ENCODE results near the gene CDT1. TPM values are rescaled to one million over a fixed set of nuclear protein-coding genes. Genes with fewer than 3 reads are reported as not detected.

CDT1 gene
- 14.0 TPM for polyA plus RNA-seq
- long read RNA-seq, donor 1, partial matches to known transcripts = 0 of 3 reads
- long read RNA-seq, donor 1, other reads (novel, unspliced or antisense) = 0 of 3 reads
- long read RNA-seq, donor 2, transcript CDT1-201 (10 exons, 3,240 nt) = major isoform, 10 of 10 reads
- long read RNA-seq, donor 2, partial matches to known transcripts = 0 of 10 reads
- long read RNA-seq, donor 2, other reads (novel, unspliced or antisense) = 0 of 10 reads
- long read RNA-seq, donor 3 = 0 reads
- long read RNA-seq, donor 4, partial matches to known transcripts = 0 of 1 reads
- long read RNA-seq, donor 4, other reads (novel, unspliced or antisense) = 0 of 1 reads
- long read RNA-seq, donor 5, partial matches to known transcripts = 0 of 1 reads
- long read RNA-seq, donor 5, other reads (novel, unspliced or antisense) = 0 of 1 reads
- long read RNA-seq, donor 6, partial matches to known transcripts = 0 of 4 reads
- long read RNA-seq, donor 6, other reads (novel, unspliced or antisense) = 0 of 4 reads
- long read RNA-seq, donor 7, partial matches to known transcripts = 0 of 3 reads
- long read RNA-seq, donor 7, other reads (novel, unspliced or antisense) = 0 of 3 reads
- long read RNA-seq, donor 8, partial matches to known transcripts = 0 of 4 reads
- long read RNA-seq, donor 8, other reads (novel, unspliced or antisense) = 0 of 4 reads
- long read RNA-seq, donor 9, transcript CDT1-201 (10 exons, 3,240 nt) = major isoform, 5 of 5 reads
- long read RNA-seq, donor 9, partial matches to known transcripts = 0 of 5 reads
- long read RNA-seq, donor 9, other reads (novel, unspliced or antisense) = 0 of 5 reads
- long read RNA-seq, donor 10, transcript CDT1-201 (10 exons, 3,240 nt) = major isoform, 13 of 13 reads
- long read RNA-seq, donor 10, partial matches to known transcripts = 0 of 13 reads
- long read RNA-seq, donor 10, other reads (novel, unspliced or antisense) = 0 of 13 reads
- long read RNA-seq, donor 11, partial matches to known transcripts = 0 of 2 reads
- long read RNA-seq, donor 11, other reads (novel, unspliced or antisense) = 0 of 2 reads

GRCh38 chr16:88803264-88803987 lies at the start of gene CDT1:
Gene CDT1, plus strand, starts transcription at chr16:88803789. Its CDS starts 43 bp downstream, at chr16:88803832.
- no CpG with 5 or more reads among the region's 98 CpGs for WGBS (ENCODE audit: insufficient coverage, low lambda C conversion rate)
- H3K9me3 ChIP-seq (ENCODE audit: control insufficient read depth, low read depth, low read length) = peaks cover 5% of the 10 kb centered on the region
- peak; percentile 76 to 80 for DNase-seq
- no peaks in the 10 kb centered on the region for H3K27me3 ChIP-seq (ENCODE audit: control insufficient read depth, insufficient read depth, low read length)
- peaks cover 27% of the 10 kb centered on the region for H3K36me3 ChIP-seq (ENCODE audit: control insufficient read depth, insufficient read depth, low read length)
- peaks cover 15% of the 10 kb centered on the region for H3K4me1 ChIP-seq (ENCODE audit: control insufficient read depth, insufficient read depth, low read length)
- peak within 1 kb of the TSS; percentile 83 for H3K4me3 ChIP-seq (ENCODE audit: low read length)
- peak within 1 kb of the TSS; percentile 81 for H3K27ac ChIP-seq (ENCODE audit: low read length)

DNA sequence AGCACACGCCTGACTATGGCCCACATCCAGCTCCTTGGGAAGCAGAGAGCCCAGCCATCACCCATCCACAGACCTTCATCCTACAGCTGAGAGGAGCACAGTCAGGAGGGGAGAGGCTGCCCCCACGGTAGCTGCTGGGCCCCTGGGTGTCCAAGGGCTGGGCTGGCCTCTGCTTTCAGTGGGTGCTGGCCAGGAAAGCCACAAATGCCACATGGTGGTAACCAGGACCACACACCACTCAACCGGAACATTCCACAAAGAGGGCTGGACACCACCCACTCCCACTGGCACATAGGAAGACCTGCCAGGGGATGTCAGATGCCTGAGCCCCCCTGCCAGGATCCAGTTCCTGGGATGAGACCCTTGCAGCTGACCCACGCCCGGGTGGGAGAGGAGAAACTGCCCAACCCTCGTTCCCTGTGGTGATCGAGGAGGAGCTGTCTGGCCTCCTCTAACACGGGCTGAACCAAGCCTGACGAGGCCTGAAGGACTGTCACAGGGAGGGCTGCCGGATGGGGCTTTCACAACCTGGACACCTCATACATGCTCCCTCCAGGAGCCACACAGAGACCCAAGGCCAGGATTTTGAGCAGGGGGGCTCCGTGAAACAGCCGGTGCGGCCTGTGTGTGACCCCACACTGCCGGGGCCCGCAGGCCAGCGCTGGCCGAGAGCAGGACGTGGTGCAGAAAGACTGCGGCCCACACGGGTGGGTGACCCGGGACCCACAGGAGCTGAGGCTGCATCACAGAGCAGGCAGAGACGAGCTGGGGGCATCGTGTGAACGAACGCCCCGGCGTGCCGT lies 49.3 kb upstream of the CDT1 start:
- H3K9me3 ChIP-seq (ENCODE audit: control insufficient read depth, low read depth, low read length) = peaks cover 7% of the 10 kb centered on the region
- H3K27ac ChIP-seq (ENCODE audit: low read length) = no peak overlapping the region
- peaks cover 13% of the 10 kb centered on the region for H3K36me3 ChIP-seq (ENCODE audit: control insufficient read depth, insufficient read depth, low read length)
- no peak overlapping the region for H3K4me3 ChIP-seq (ENCODE audit: low read length)
- no CpG with 5 or more reads among the region's 28 CpGs for WGBS (ENCODE audit: insufficient coverage, low lambda C conversion rate)
- no peak for DNase-seq
- no peaks in the 10 kb centered on the region for H3K27me3 ChIP-seq (ENCODE audit: control insufficient read depth, insufficient read depth, low read length)
- H3K4me1 ChIP-seq (ENCODE audit: control insufficient read depth, insufficient read depth, low read length) = peaks cover 4% of the 10 kb centered on the region

GRCh38 chr16:88754912-88755744 lies 48.5 kb upstream of the CDT1 start:
- Histone ChIP-seq H3K4me3 (ENCODE audit: low read length) (no peak overlapping the region), H3K4me1 (ENCODE audit: control insufficient read depth, insufficient read depth, low read length) (peaks cover 11% of the 10 kb centered on the region), H3K36me3 (ENCODE audit: control insufficient read depth, insufficient read depth, low read length) (peaks cover 13% of the 10 kb centered on the region), H3K9me3 (ENCODE audit: control insufficient read depth, low read depth, low read length) (peaks cover 10% of the 10 kb centered on the region), H3K27ac (ENCODE audit: low read length) (no peak overlapping the region), H3K27me3 (ENCODE audit: control insufficient read depth, insufficient read depth, low read length) (no peaks in the 10 kb centered on the region)
- DNase-seq = no peak
- whole genome bisulfite sequencing (ENCODE audit: insufficient coverage, low lambda C conversion rate) = no CpG with 5 or more reads among the region's 42 CpGs

GRCh38 chr16:88755745-88756443 lies 47.7 kb upstream of the CDT1 start:
- H3K9me3 ChIP-seq (ENCODE audit: control insufficient read depth, low read depth, low read length) = peaks cover 10% of the 10 kb centered on the region
- no peak overlapping the region for H3K4me3 ChIP-seq (ENCODE audit: low read length)
- no peak for DNase-seq
- no CpG with 5 or more reads among the region's 23 CpGs for WGBS (ENCODE audit: insufficient coverage, low lambda C conversion rate)
- no peak overlapping the region for H3K27ac ChIP-seq (ENCODE audit: low read length)
- peaks cover 16% of the 10 kb centered on the region for H3K4me1 ChIP-seq (ENCODE audit: control insufficient read depth, insufficient read depth, low read length)
- peaks cover 12% of the 10 kb centered on the region for H3K36me3 ChIP-seq (ENCODE audit: control insufficient read depth, insufficient read depth, low read length)
- no peaks in the 10 kb centered on the region for H3K27me3 ChIP-seq (ENCODE audit: control insufficient read depth, insufficient read depth, low read length)

DNA sequence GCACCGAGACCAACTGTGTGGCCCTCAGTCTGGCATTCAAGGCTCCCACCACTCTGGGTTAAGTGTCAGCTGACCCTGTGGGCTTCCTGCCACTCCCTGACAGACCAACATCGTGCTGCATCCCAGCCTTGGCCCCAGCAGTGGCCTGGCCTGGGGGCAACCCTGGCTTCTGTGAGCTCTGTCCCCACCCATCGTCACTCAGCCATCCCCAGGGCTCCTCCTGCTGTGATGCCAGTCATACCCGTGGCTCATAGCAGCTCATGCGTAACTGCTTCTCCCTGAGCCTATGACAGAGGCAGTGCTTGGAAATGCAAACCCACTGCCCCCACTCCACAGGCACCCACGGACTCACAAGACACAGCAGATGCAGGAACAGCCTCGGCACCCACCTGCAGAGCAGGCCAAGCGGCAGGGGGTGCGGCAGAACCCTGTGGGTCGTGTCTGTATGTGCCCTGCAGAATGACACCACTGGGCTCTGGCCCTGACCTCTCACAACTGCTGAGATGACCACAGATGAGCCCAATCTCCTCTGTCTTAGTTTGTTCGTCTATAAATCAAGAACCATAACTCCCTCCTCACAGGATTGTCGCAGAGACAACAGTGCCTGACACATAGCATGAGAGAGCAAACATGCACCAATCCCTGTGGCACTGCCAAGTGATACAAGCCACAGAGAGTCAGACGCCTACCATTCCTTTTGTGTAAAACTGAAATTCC lies 45.2 kb upstream of the CDT1 start:
- WGBS (ENCODE audit: insufficient coverage, low lambda C conversion rate) = no CpG with 5 or more reads among the region's 13 CpGs
- Histone ChIP-seq H3K4me1 (ENCODE audit: control insufficient read depth, insufficient read depth, low read length) (peaks cover 22% of the 10 kb centered on the region), H3K4me3 (ENCODE audit: low read length) (no peak overlapping the region), H3K27me3 (ENCODE audit: control insufficient read depth, insufficient read depth, low read length) (no peaks in the 10 kb centered on the region), H3K9me3 (ENCODE audit: control insufficient read depth, low read depth, low read length) (peaks cover 10% of the 10 kb centered on the region), H3K27ac (ENCODE audit: low read length) (peak overlapping the region; percentile 44), H3K36me3 (ENCODE audit: control insufficient read depth, insufficient read depth, low read length) (peaks cover 4% of the 10 kb centered on the region)
- no peak for DNase-seq

DNA sequence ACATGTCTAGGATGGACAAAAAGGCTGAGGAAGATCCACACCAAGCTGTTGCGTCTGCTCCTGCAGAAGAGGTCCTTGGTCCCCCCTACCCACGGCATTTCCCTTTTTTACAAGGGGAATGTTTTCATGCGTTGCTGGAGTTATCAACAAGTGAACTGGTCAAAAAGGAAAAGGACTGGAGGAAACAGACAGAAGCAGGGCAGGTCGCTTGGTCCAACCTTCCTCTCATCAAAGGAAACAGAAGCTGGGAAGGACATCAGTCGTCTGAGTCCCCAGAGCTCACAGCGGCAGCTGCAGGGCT lies 44.7 kb upstream of the CDT1 start:
- WGBS (ENCODE audit: insufficient coverage, low lambda C conversion rate) = no CpG with 5 or more reads among the region's 6 CpGs
- peaks cover 4% of the 10 kb centered on the region for H3K36me3 ChIP-seq (ENCODE audit: control insufficient read depth, insufficient read depth, low read length)
- H3K4me1 ChIP-seq (ENCODE audit: control insufficient read depth, insufficient read depth, low read length) = peaks cover 27% of the 10 kb centered on the region
- H3K4me3 ChIP-seq (ENCODE audit: low read length) = no peak overlapping the region
- H3K9me3 ChIP-seq (ENCODE audit: control insufficient read depth, low read depth, low read length) = peaks cover 10% of the 10 kb centered on the region
- peak overlapping the region; percentile 44 for H3K27ac ChIP-seq (ENCODE audit: low read length)
- no peaks in the 10 kb centered on the region for H3K27me3 ChIP-seq (ENCODE audit: control insufficient read depth, insufficient read depth, low read length)
- no peak for DNase-seq

GRCh38 chr16:88759245-88759975 lies 44.2 kb upstream of the CDT1 start:
- H3K27ac ChIP-seq (ENCODE audit: low read length) = peak overlapping the region; percentile 44
- no peak overlapping the region for H3K4me3 ChIP-seq (ENCODE audit: low read length)
- no peaks in the 10 kb centered on the region for H3K27me3 ChIP-seq (ENCODE audit: control insufficient read depth, insufficient read depth, low read length)
- no CpG with 5 or more reads among the region's 26 CpGs for WGBS (ENCODE audit: insufficient coverage, low lambda C conversion rate)
- H3K4me1 ChIP-seq (ENCODE audit: control insufficient read depth, insufficient read depth, low read length) = peaks cover 27% of the 10 kb centered on the region
- DNase-seq = peak in 1 of 2 donors; percentile 56
- peaks cover 4% of the 10 kb centered on the region for H3K36me3 ChIP-seq (ENCODE audit: control insufficient read depth, insufficient read depth, low read length)
- H3K9me3 ChIP-seq (ENCODE audit: control insufficient read depth, low read depth, low read length) = peaks cover 10% of the 10 kb centered on the region

DNA sequence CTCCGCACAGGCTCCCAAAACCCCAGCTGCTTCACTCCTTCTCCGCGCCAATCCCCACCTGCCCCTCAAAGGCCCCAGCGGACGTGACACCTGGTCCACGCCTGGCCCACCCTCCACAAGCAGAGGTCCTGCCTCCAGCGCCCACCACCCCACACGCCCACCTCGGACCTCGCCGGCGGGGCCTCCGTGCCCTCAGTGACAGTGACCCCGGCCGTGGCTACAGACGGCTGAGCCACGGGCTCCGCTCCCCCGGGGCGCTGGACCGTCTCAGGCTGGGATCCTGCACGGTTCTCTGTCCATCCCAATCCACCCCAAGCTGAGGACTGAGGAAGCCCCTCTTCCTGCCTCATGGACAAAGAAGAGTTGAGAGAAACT lies 43.6 kb upstream of the CDT1 start:
- Histone ChIP-seq H3K4me3 (ENCODE audit: low read length) (no peak overlapping the region), H3K36me3 (ENCODE audit: control insufficient read depth, insufficient read depth, low read length) (peaks cover 4% of the 10 kb centered on the region), H3K9me3 (ENCODE audit: control insufficient read depth, low read depth, low read length) (peaks cover 6% of the 10 kb centered on the region), H3K27me3 (ENCODE audit: control insufficient read depth, insufficient read depth, low read length) (no peaks in the 10 kb centered on the region), H3K27ac (ENCODE audit: low read length) (peak overlapping the region; percentile 44), H3K4me1 (ENCODE audit: control insufficient read depth, insufficient read depth, low read length) (peaks cover 27% of the 10 kb centered on the region)
- no CpG with 5 or more reads among the region's 22 CpGs for WGBS (ENCODE audit: insufficient coverage, low lambda C conversion rate)
- DNase-seq = no peak

Measured in large intestine (tissue), 12 donors.